PC-3 (cell line): Measurements from ENCODE around the gene AFMID. TPM values are rescaled to one million over a fixed set of nuclear protein-coding genes. Genes with fewer than 3 reads are reported as not detected.

ENCODE experiments used
- ATAC-seq: fragments of 200-7000 bp; cut with Tn5 transposase; 2 replicates; pipeline ENCODE4 v1.9.1; 2020; ENCODE audit warnings: mild to moderate bottlenecking, moderate library complexity
- BruUV-seq: library from RNA; stranded (reverse); fragments of 400-500 nt; replicated peaks from 2 replicates; lab custom pipeline; 2021; lab: Mats Ljungman, UMichigan
- CTCF ChIA-PET: fragments of 300-600 bp; sonication (Branson Sonifier 250); formaldehyde crosslinking; loops from one replicate; lab custom pipeline; 2022; ENCODE audit warnings: antibody characterized with exemption; lab: Charles Lee
- POLR2A ChIA-PET: fragments of 300-600 bp; sonication (Branson Sonifier 250); formaldehyde crosslinking; loops from one replicate; lab custom pipeline; 2022; ENCODE audit warnings: antibody characterized with exemption; ENCODE audit not compliant: unreplicated experiment; lab: Charles Lee
- DNase-seq: peaks from one replicate; pipeline ENCODE4 v3.0.0-alpha.2; 2015
- H2AFZ ChIP-seq: fragments of 300-600 bp; sonication (generic); 2 replicates; pipeline ENCODE4 v1.6.0; 2016; ENCODE audit warnings: antibody characterized with exemption, low read length
- H3F3A ChIP-seq: fragments of 300-600 bp; sonication (generic); one replicate; pipeline ENCODE4 v1.6.0; 2017; ENCODE audit warnings: antibody characterized with exemption, low read length, control low read depth, mild to moderate bottlenecking; ENCODE audit not compliant: unreplicated experiment
- H3K27ac ChIP-seq: fragments of 300-600 bp; sonication (generic); 2 replicates; pipeline ENCODE4 v1.5.1; 2016; ENCODE audit warnings: mild to moderate bottlenecking, low read length
- H3K27me3 ChIP-seq: fragments of 300-600 bp; sonication (generic); 2 replicates; pipeline ENCODE4 v1.6.1; 2016; ENCODE audit warnings: low read length, mixed read lengths
- H3K36me3 ChIP-seq: fragments of 300-600 bp; sonication (generic); 2 replicates; pipeline ENCODE4 v1.6.1; 2016; ENCODE audit warnings: low read depth, mixed run types, low read length, mixed read lengths
- H3K4me1 ChIP-seq: fragments of 300-600 bp; sonication (generic); 2 replicates; pipeline ENCODE4 v1.5.1; 2016; ENCODE audit warnings: low read length; ENCODE audit not compliant: insufficient read depth
- H3K4me2 ChIP-seq: fragments of 300-600 bp; sonication (generic); 2 replicates; pipeline ENCODE4 v1.6.0; 2016; ENCODE audit warnings: low read length
- H3K4me3 ChIP-seq: fragments of 300-600 bp; sonication (generic); 2 replicates; pipeline ENCODE4 v1.5.1; 2016; ENCODE audit warnings: mild to moderate bottlenecking, low read length, mixed read lengths
- H3K79me2 ChIP-seq: fragments of 300-600 bp; sonication (generic); 2 replicates; pipeline ENCODE4 v1.6.1; 2017; ENCODE audit warnings: low read length, mixed read lengths
- H3K9ac ChIP-seq: fragments of 300-600 bp; sonication (generic); 2 replicates; pipeline ENCODE4 v1.6.0; 2016; ENCODE audit warnings: mild to moderate bottlenecking, low read length
- H3K9me2 ChIP-seq: fragments of 300-600 bp; sonication (generic); replicated peaks from 2 replicates; pipeline ENCODE4 v1.6.1; 2016; ENCODE audit warnings: mixed run types, low read length, mixed read lengths
- H3K9me3 ChIP-seq: fragments of 300-600 bp; sonication (generic); 2 replicates; pipeline ENCODE4 v1.6.1; 2016; ENCODE audit warnings: low read length, mixed read lengths
- H4K20me1 ChIP-seq: fragments of 300-600 bp; sonication (generic); 2 replicates; pipeline ENCODE4 v1.6.1; 2016; ENCODE audit warnings: low read length, mixed read lengths
- CTCF ChIP-seq: fragments of 300-600 bp; sonication (generic); conservative IDR thresholded peaks from 2 replicates; pipeline ENCODE4 v1.5.1; 2017; ENCODE audit warnings: antibody characterized with exemption, low read depth, mild to moderate bottlenecking, low read length
- EZH2 ChIP-seq: fragments of 300-600 bp; sonication (generic); IDR thresholded peaks from one replicate; pipeline ENCODE4 v1.6.1; 2017; ENCODE audit warnings: antibody characterized with exemption, mild to moderate bottlenecking, low read length; ENCODE audit not compliant: unreplicated experiment
- EZH2phosphoT487 ChIP-seq: fragments of 300-600 bp; sonication (generic); IDR thresholded peaks from 2 replicates; pipeline ENCODE4 v1.6.1; 2018; ENCODE audit warnings: mild to moderate bottlenecking, antibody characterized with exemption, low read length, borderline replicate concordance
- intact Hi-C: fragments of 100-400 bp; cut with micrococcal nuclease; formaldehyde crosslinking; loops from 2 replicates; pipeline ENCODE4 v1.9.0; 2023
- total RNA-seq: library from RNA; depleted of rRNA; stranded (reverse); fragments of >200 nt; gene quantifications from 2 replicates; pipeline ENCODE4 v1.2.3, GENCODE V29; 2014

AFMID gene
- total RNA-seq, 1 experiment from 2014 or later, result 58.9 TPM

- H3K4me3 ChIP-seq, result peak overlapping the region; percentile 42
- no peaks in the 10 kb centered on the region for H3K27me3 ChIP-seq
- H3K9ac ChIP-seq, result peak overlapping the region; percentile 72
- ChIA-PET CTCF (interaction anchor here (0.6 to 1.0 kb wide), 8 partner anchors 10 to 300 kb away, joined by 3 to 21 read pairs (median 5); no protein-coding TSS in a partner anchor), POLR2A (interaction anchor here (0.7 kb wide), 1 partner anchor 100 kb away, joined by 12 read pairs; no protein-coding TSS in a partner anchor)
- 0 out of 2 replicates have a peak overlapping the region, but pooled peaks have one; percentile 14 for H2AFZ ChIP-seq
- BruUV-seq, result TSS peak; percentile 63
- H3K9me3 ChIP-seq, result no peaks in the 10 kb centered on the region
- ATAC-seq (0 out of 2 replicates have a peak, but pooled peaks have one; percentile 0), DNase-seq (peak; percentile 25)
- H3K36me3 ChIP-seq, result no peaks in the 10 kb centered on the region
- no peaks in the 10 kb centered on the region for H3K9me2 ChIP-seq
- H3K79me2 ChIP-seq, result no peaks in the 10 kb centered on the region
- no peak for TF ChIP-seq EZH2phosphoT487
- TF ChIP-seq CTCF, result no peak
- TF ChIP-seq EZH2, result no peak
- peak overlapping the region; percentile 95 for H3K27ac ChIP-seq
- no peaks in the 10 kb centered on the region for H3F3A ChIP-seq
- intact Hi-C loops, result loop anchor here (2.0 kb wide), 1 partner anchor 27 kb away; the partner anchor contains the start of gene SYNGR2
- peaks cover 49% of the 10 kb centered on the region for H3K4me1 ChIP-seq
- no peaks in the 10 kb centered on the region for H4K20me1 ChIP-seq
- H3K4me2 ChIP-seq, result peak overlapping the region; percentile 79
Measured at GRCh38 chr17:78141437-78142118, 45.6 kb upstream of the AFMID start.

DNA sequence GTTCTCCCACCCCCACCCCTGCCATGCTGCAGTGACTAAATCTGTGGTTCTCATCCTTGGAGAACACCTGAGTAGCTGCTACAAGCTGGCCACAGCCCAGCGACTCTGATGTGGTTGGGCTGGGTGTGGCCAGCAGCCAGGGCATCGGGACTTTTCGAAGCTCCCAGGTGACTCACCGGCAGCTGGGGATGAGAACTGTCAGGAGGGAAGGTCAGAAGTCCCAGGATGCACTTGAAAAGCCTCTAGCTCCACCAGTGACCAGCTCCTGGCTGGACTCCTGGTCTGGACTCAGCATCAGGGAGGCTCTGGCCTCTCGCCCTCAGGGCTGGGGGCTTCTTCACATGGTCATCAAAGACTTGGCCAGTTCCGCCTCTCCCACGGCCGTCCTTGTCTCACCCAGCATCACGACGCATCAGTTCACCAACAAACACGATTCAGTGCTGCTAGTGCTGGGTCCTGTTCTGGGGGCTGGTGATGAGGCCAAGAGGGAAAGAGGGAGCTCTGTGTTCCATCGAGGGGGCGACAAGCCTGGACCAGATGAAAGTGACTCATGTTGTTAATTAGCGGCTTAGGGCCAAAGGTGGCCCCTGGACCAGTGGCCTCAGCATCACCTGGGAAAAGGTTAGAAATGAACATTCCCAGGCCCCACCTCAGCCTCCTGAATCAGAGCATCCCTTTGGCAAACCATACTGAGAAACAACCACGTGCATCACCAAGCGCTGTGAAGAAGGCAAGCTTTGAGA is 44.9 kb upstream of the AFMID start:
- peak overlapping the region; percentile 42; the same call in 1 of the 2 replicates for H3K4me3 ChIP-seq
- no peaks in the 10 kb centered on the region for H3K27me3 ChIP-seq
- POLR2A ChIA-PET, result interaction anchor here (0.6 to 0.7 kb wide), 2 partner anchors 45 to 101 kb away, joined by 3 to 12 read pairs; partner anchors contain the start of genes AFMID and TK1

More for the DNA sequence above, 44.9 kb upstream of the AFMID start:
- CTCF ChIA-PET, result interaction anchor here (0.5 to 1.0 kb wide), 9 partner anchors 9 to 299 kb away, joined by 3 to 21 read pairs (median 5); no protein-coding TSS in a partner anchor
- Histone ChIP-seq H4K20me1 (no peaks in the 10 kb centered on the region), H3F3A (no peaks in the 10 kb centered on the region), H3K4me2 (peak overlapping the region; percentile 79), H3K9me2 (no peaks in the 10 kb centered on the region), H3K27ac (peak overlapping the region; percentile 95), H3K79me2 (no peaks in the 10 kb centered on the region), H2AFZ (no peak overlapping the region), H3K9ac (peak overlapping the region; percentile 72), H3K4me1 (peaks cover 49% of the 10 kb centered on the region), H3K36me3 (no peaks in the 10 kb centered on the region), H3K9me3 (no peaks in the 10 kb centered on the region)
- intact Hi-C loops, result no loop called here
- TF ChIP-seq EZH2 (no peak), EZH2phosphoT487 (no peak), CTCF (no peak)
- no TSS peak for BruUV-seq
- peak; percentile 100 for DNase-seq
- ATAC-seq, result peak; percentile 43
